Glutamatergic neuron (in vitro differentiated cells): ENCODE measurements around the gene L1CAM. TPM values are rescaled to one million over a fixed set of nuclear protein-coding genes. Genes with fewer than 3 reads are reported as not detected.

Experiments
- DNase-seq: peaks from one replicate; pipeline ENCODE4 v3.0.0; 2022
- H3K27ac Mint-ChIP-seq: one replicate; pipeline ENCODE4 v1.8.0; 2020; ENCODE audit warnings: mild to moderate bottlenecking, mixed read lengths, inconsistent platforms; ENCODE audit not compliant: unreplicated experiment
- H3K27me3 Mint-ChIP-seq: one replicate; pipeline ENCODE4 v1.8.0; 2020; ENCODE audit warnings: mild to moderate bottlenecking, moderate library complexity, mixed read lengths, inconsistent platforms; ENCODE audit not compliant: unreplicated experiment
- H3K36me3 Mint-ChIP-seq: one replicate; pipeline ENCODE4 v1.8.0; 2020; ENCODE audit warnings: mild to moderate bottlenecking, mixed read lengths, inconsistent platforms; ENCODE audit not compliant: unreplicated experiment
- H3K4me1 Mint-ChIP-seq: one replicate; pipeline ENCODE4 v1.8.0; 2020; ENCODE audit warnings: mild to moderate bottlenecking, low read depth, mixed read lengths, inconsistent platforms; ENCODE audit not compliant: unreplicated experiment
- H3K4me3 Mint-ChIP-seq: one replicate; pipeline ENCODE4 v1.8.0; 2020; ENCODE audit warnings: mild to moderate bottlenecking, mixed read lengths, inconsistent platforms; ENCODE audit not compliant: unreplicated experiment
- H3K9me3 Mint-ChIP-seq: one replicate; pipeline ENCODE4 v1.8.0; 2020; ENCODE audit warnings: mild to moderate bottlenecking, moderate library complexity, mixed read lengths, inconsistent platforms; ENCODE audit not compliant: unreplicated experiment
- CTCF ChIP-seq: fragments of 200-600 bp; sonication (generic); IDR thresholded peaks from one replicate; pipeline ENCODE4 v1.5.0; 2021; ENCODE audit not compliant: partially characterized antibody, unreplicated experiment
- total RNA-seq: library from RNA; stranded (reverse); fragmentation: NEBNext Ultra II Directional; extraction: Animal tissue kit (Norgen Biotek cat#: 25700); gene quantifications from one replicate; pipeline ENCODE4 v1.2.1, GENCODE V29; 2021; ENCODE audit not compliant: unreplicated experiment

L1CAM gene
- total RNA-seq, 1 donor from 2014 or later = 925 TPM

- Mint-ChIP-seq H3K27me3 (no peaks in the 10 kb centered on the region), H3K27ac (no peak overlapping the region), H3K4me1 (peaks cover 4% of the 10 kb centered on the region), H3K9me3 (peaks cover 2% of the 10 kb centered on the region), H3K36me3 (no peaks in the 10 kb centered on the region), H3K4me3 (no peak overlapping the region)
- DNase-seq = no peak
- no peak for TF ChIP-seq CTCF
Observed at GRCh38 chrX:153848325-153848724, 37.6 kb downstream of the L1CAM start.

- Mint-ChIP-seq H3K27me3 (no peaks in the 10 kb centered on the region), H3K36me3 (no peaks in the 10 kb centered on the region), H3K4me1 (peaks cover 4% of the 10 kb centered on the region), H3K9me3 (no peaks in the 10 kb centered on the region), H3K27ac (no peak overlapping the region), H3K4me3 (no peak overlapping the region)
- no peak for TF ChIP-seq CTCF
- no peak for DNase-seq
Observed at GRCh38 chrX:153845842-153846241, 40.1 kb downstream of the L1CAM start.

- Mint-ChIP-seq H3K4me3 (no peak overlapping the region), H3K27me3 (no peaks in the 10 kb centered on the region), H3K27ac (no peak overlapping the region), H3K36me3 (no peaks in the 10 kb centered on the region), H3K4me1 (peaks cover 4% of the 10 kb centered on the region), H3K9me3 (no peaks in the 10 kb centered on the region)
- no peak for TF ChIP-seq CTCF
- DNase-seq = no peak
Observed at GRCh38 chrX:153845195-153845594, 40.8 kb downstream of the L1CAM start.

GRCh38 chrX:153844509-153845082, 41.4 kb downstream of the L1CAM start:
- H3K9me3 Mint-ChIP-seq = no peaks in the 10 kb centered on the region
- H3K36me3 Mint-ChIP-seq = no peaks in the 10 kb centered on the region
- no peak for TF ChIP-seq CTCF
- no peak overlapping the region for H3K27ac Mint-ChIP-seq
- no peak overlapping the region for H3K4me3 Mint-ChIP-seq
- H3K27me3 Mint-ChIP-seq = no peaks in the 10 kb centered on the region
- DNase-seq = no peak
- peaks cover 4% of the 10 kb centered on the region for H3K4me1 Mint-ChIP-seq

- Mint-ChIP-seq H3K4me1 (no peaks in the 10 kb centered on the region), H3K4me3 (no peak overlapping the region), H3K27ac (no peak overlapping the region), H3K9me3 (no peaks in the 10 kb centered on the region), H3K27me3 (peaks cover 4% of the 10 kb centered on the region), H3K36me3 (no peaks in the 10 kb centered on the region)
- TF ChIP-seq CTCF = no peak
- DNase-seq = no peak
Observed at GRCh38 chrX:153836921-153837320, 49.1 kb downstream of the L1CAM start.
